ENCODE data around the gene MSRB1. TPM values are rescaled to one million over a fixed set of nuclear protein-coding genes. Genes with fewer than 3 reads are reported as not detected.

MSRB1 gene
- total and polyA plus RNA-seq, 2 of the 13 experiments (the other 11 are each of a cell fraction or from before 2014, with no cell fraction given): 32.1 to 75.4 TPM

GRCh38 chr16:1912215-1912543 lies 30.8 kb downstream of the MSRB1 start:
- TF ChIP-seq TRIM22 (IDR thresholded peaks at IDR 0.05) (no peak), ZNF446 (CRISPR knock-in tag; IDR thresholded peaks at IDR 0.05) (no peak)
- no peak overlapping the region for H3K4me3 ChIP-seq (replicated peaks in 1 of 3; ENCODE audit: insufficient read depth in 1 of 3, low read depth in 2 of 3, low read length in 3 of 3)
- H3K9ac ChIP-seq (ENCODE audit: insufficient read depth, low read depth, low read length): no peak overlapping the region
- H3K4me1 ChIP-seq (ENCODE audit: insufficient read depth, low read length): peaks cover 9% of the 10 kb centered on the region
- no peaks in the 10 kb centered on the region for H3K79me2 ChIP-seq (ENCODE audit: insufficient read depth, low read length)
- no TSS peak for BruUV-seq (replicated peaks)
- WGBS (ENCODE audit: low lambda C conversion rate): 26% methylated on average over 4 of the region's 17 CpGs
- no peak for FAIRE-seq
- no peak overlapping the region for H2AFZ ChIP-seq (ENCODE audit: low read length)
- ChIA-PET POLR2A (interaction anchor here (0.6 kb wide), 1 partner anchor 109 kb away, joined by 3 read pairs; no protein-coding TSS in a partner anchor), CTCF (ENCODE audit: low intra/inter-chr PET ratio, low total read pairs) (no interaction called here)
- no peak for ATAC-seq
- H3K4me2 ChIP-seq (ENCODE audit: low read depth, low read length): no peak overlapping the region
- no peaks in the 10 kb centered on the region for H4K20me1 ChIP-seq (ENCODE audit: insufficient read depth, low read length)
- in situ Hi-C loops (cut with HindIII; ENCODE audit: extremely low pct_ligation_motif_present, low pct_unique_long_range_greater_than_20kb) (no loop called here), intact Hi-C loops (cut with micrococcal nuclease; ENCODE audit: unreplicated experiment) (no loop called here)
- no peaks in the 10 kb centered on the region for H3K9me3 ChIP-seq (ENCODE audit: low read length)
- no peaks in the 10 kb centered on the region for H3K36me3 ChIP-seq (replicated peaks in 1 of 2; ENCODE audit: control insufficient read depth in 1 of 2, insufficient read depth in 2 of 2, low read length in 2 of 2)
- no peak for DNase-seq (ENCODE audit: low spot score)
- H3K27me3 ChIP-seq (ENCODE audit: control insufficient read depth in 1 of 2, insufficient read depth in 2 of 2, low read length in 2 of 2): peaks cover 29 to 71% of the 10 kb centered on the region in 2 experiments
- no peak overlapping the region for H3K27ac ChIP-seq (ENCODE audit: extremely low read length, insufficient read depth, low read length)

- H3K9me3 ChIP-seq (ENCODE audit: low read length): no peaks in the 10 kb centered on the region
- H3K27ac ChIP-seq (ENCODE audit: extremely low read length, insufficient read depth, low read length): no peak overlapping the region
- ChIA-PET CTCF (ENCODE audit: low intra/inter-chr PET ratio, low total read pairs) (no interaction called here), POLR2A (interaction anchor here (0.6 kb wide), 1 partner anchor 108 kb away, joined by 3 read pairs; no protein-coding TSS in a partner anchor)
- no peak for FAIRE-seq
- peak; percentile 10; the same call in 1 of the 2 replicates for TF ChIP-seq ZNF768 (CRISPR knock-in tag; IDR thresholded peaks at IDR 0.05)
- no peak for TF ChIP-seq HMG20B (CRISPR knock-in tag; conservative IDR thresholded peaks at IDR 0.05)
- no peak overlapping the region for H3K4me3 ChIP-seq (replicated peaks in 1 of 3; ENCODE audit: insufficient read depth in 1 of 3, low read depth in 2 of 3, low read length in 3 of 3)
- no TSS peak for BruUV-seq (replicated peaks)
- no peak overlapping the region for H3K9ac ChIP-seq (ENCODE audit: insufficient read depth, low read depth, low read length)
- H3K4me2 ChIP-seq (ENCODE audit: low read depth, low read length): no peak overlapping the region
- H3K4me1 ChIP-seq (ENCODE audit: insufficient read depth, low read length): peaks cover 9% of the 10 kb centered on the region
- no peaks in the 10 kb centered on the region for H4K20me1 ChIP-seq (ENCODE audit: insufficient read depth, low read length)
- H3K36me3 ChIP-seq (replicated peaks in 1 of 2; ENCODE audit: control insufficient read depth in 1 of 2, insufficient read depth in 2 of 2, low read length in 2 of 2): no peaks in the 10 kb centered on the region
- intact Hi-C loops (cut with micrococcal nuclease; ENCODE audit: unreplicated experiment): no loop called here
- peaks cover 29 to 70% of the 10 kb centered on the region in 2 experiments for H3K27me3 ChIP-seq (ENCODE audit: control insufficient read depth in 1 of 2, insufficient read depth in 2 of 2, low read length in 2 of 2)
- ATAC-seq: no peak
- no peaks in the 10 kb centered on the region for H3K79me2 ChIP-seq (ENCODE audit: insufficient read depth, low read length)
- 77% methylated on average over 38 of the region's 59 CpGs for WGBS (ENCODE audit: low lambda C conversion rate)
- no peak overlapping the region for H2AFZ ChIP-seq (ENCODE audit: low read length)
- no peak for DNase-seq (ENCODE audit: low spot score)
- in situ Hi-C loops (cut with HindIII; ENCODE audit: extremely low pct_ligation_motif_present, low pct_unique_long_range_greater_than_20kb): no loop called here
Observed at GRCh38 chr16:1911467-1912214, 31.4 kb downstream of the MSRB1 start.

Measured in HepG2 (cell line).